ENCODE data around the gene ARSG.
"Not testable (repeated sequence)": the region's sequence is repeated elsewhere in the genome, so short reads cannot be mapped to it uniquely, and the experiment has no call there.

GRCh38 chr17:68403837-68404236 is 112.5 kb downstream of the ARSG start:
- TF ChIP-seq SIN3A (conservative IDR thresholded peaks at IDR 0.05 in 1 of 2, IDR thresholded peaks at IDR 0.05 in 1 of 2; ENCODE audit: low read depth in 1 of 2, low read length in 2 of 2); CTCF (IDR thresholded peaks at IDR 0.05; ENCODE audit: control extremely low read depth in 1 of 3, insufficient read depth in 1 of 3, low read depth in 1 of 3, low read length in 3 of 3); CEBPB (IDR thresholded peaks at IDR 0.05; ENCODE audit: low read depth, low read length); EZH2 (IDR thresholded peaks at IDR 0.05; ENCODE audit: low read depth, low read length, severe bottlenecking); POLR2A (IDR thresholded peaks at IDR 0.05; ENCODE audit: control extremely low read depth in 1 of 2, low read depth in 2 of 2, low read length in 2 of 2); YY1 (IDR thresholded peaks at IDR 0.05; ENCODE audit: low read depth, low read length); JUN (IDR thresholded peaks at IDR 0.05; ENCODE audit: low read depth, low read length); EP300 (IDR thresholded peaks at IDR 0.05; ENCODE audit: borderline replicate concordance in 1 of 2, low read depth in 2 of 2, low read length in 2 of 2); CBX8 (IDR thresholded peaks at IDR 0.05; ENCODE audit: borderline replicate concordance, low read depth, low read length); ATF3 (IDR thresholded peaks at IDR 0.05; ENCODE audit: insufficient read depth, low read depth, low read length): not testable (repeated sequence)

Measured in H1 (cell line).